GM12878 (cell line): Measurements from ENCODE around the gene KNSTRN. TPM values are rescaled to one million over a fixed set of nuclear protein-coding genes. Genes with fewer than 3 reads are reported as not detected.

ENCODE experiments used
- ATAC-seq: fragments of 200-7000 bp; cut with Tn5 transposase; 3 replicates; pipeline ENCODE4 v1.9.1; 2020; ENCODE audit warnings: mild to moderate bottlenecking, moderate library complexity
- BruUV-seq: library from RNA; stranded (reverse); fragments of 400-500 nt; replicated peaks from 2 replicates; lab custom pipeline; 2021; lab: Mats Ljungman, UMichigan
- CTCF ChIA-PET: fragments of 300-600 bp; sonication (Branson Sonifier 250); formaldehyde crosslinking; extraction: SDS; loops from one replicate; lab custom pipeline; 2021; ENCODE audit warnings: inconsistent platforms; lab: Yijun Ruan, JAX
- POLR2A ChIA-PET: fragments of 350-600 bp; formaldehyde crosslinking; extraction: SDS; loops from one replicate; lab custom pipeline; 2021; ENCODE audit warnings: inconsistent platforms; lab: Charles Lee
- RAD21 ChIA-PET: fragments of 300-600 bp; sonication (Branson Sonifier 250); formaldehyde crosslinking; loops from one replicate; lab custom pipeline; 2023; ENCODE audit warnings: antibody characterized with exemption; ENCODE audit not compliant: unreplicated experiment; lab: Charles Lee
- SMC1A ChIA-PET: fragments of 300-600 bp; sonication (Branson Sonifier 250); formaldehyde crosslinking; loops from one replicate; lab custom pipeline; 2023; ENCODE audit not compliant: unreplicated experiment, uncharacterized antibody; lab: Charles Lee
- DNase-seq: peaks from one replicate; pipeline ENCODE4 v3.0.0-alpha.2; 2011; ENCODE audit warnings: low read depth, low spot score
- FAIRE-seq: peaks from 3 replicates; lab custom pipeline; 2011; peaks lifted over from hg19 to GRCh38; lab: Jason Lieb, UNC
- H2AFZ ChIP-seq: 2 replicates; pipeline ENCODE4 v1.6.0; 2011; ENCODE audit warnings: low read depth, low read length, control low read depth; ENCODE audit not compliant: control insufficient read depth
- H3K27ac ChIP-seq: 2 replicates; pipeline ENCODE4 v1.5.1; 2011; ENCODE audit warnings: control low read depth; ENCODE audit not compliant: control insufficient read depth, insufficient read depth
- H3K27me3 ChIP-seq, 2 experiments: replicated peaks in 1 of 2; 2 replicates each; pipeline versions ENCODE4 v1.6.0 to v1.6.1; 2011; ENCODE audit warnings: low read length in 1 of 2; ENCODE audit not compliant: control insufficient read depth in 2 of 2, insufficient read depth in 2 of 2
- H3K36me3 ChIP-seq, 2 experiments: 2 replicates each; pipeline ENCODE4 v1.5.1; 2011; ENCODE audit warnings: low read length in 1 of 2; ENCODE audit not compliant: control insufficient read depth in 2 of 2, insufficient read depth in 2 of 2
- H3K4me1 ChIP-seq: 2 replicates; pipeline ENCODE4 v1.6.1; 2011; ENCODE audit warnings: mild to moderate bottlenecking, low read length, moderate library complexity, mixed read lengths; ENCODE audit not compliant: control insufficient read depth, insufficient read depth
- H3K4me2 ChIP-seq: 2 replicates; pipeline ENCODE4 v1.6.0; 2011; ENCODE audit warnings: control low read depth; ENCODE audit not compliant: control insufficient read depth, insufficient read depth
- H3K4me3 ChIP-seq: fragments of 200-600 bp; sonication (generic); 2 replicates; pipeline ENCODE4 v1.5.1; 2016
- H3K79me2 ChIP-seq: 2 replicates; pipeline ENCODE4 v1.6.0; 2011; ENCODE audit warnings: low read length; ENCODE audit not compliant: control insufficient read depth, insufficient read depth
- H3K9ac ChIP-seq: 2 replicates; pipeline ENCODE4 v1.8.0; 2011; ENCODE audit warnings: low read length, control low read depth, mixed read lengths; ENCODE audit not compliant: control insufficient read depth, insufficient read depth
- H3K9me3 ChIP-seq: replicated peaks from 3 replicates; pipeline ENCODE4 v1.5.1; 2011; ENCODE audit warnings: mild to moderate bottlenecking, low read length; ENCODE audit not compliant: control insufficient read depth, insufficient read depth
- H4K20me1 ChIP-seq: 2 replicates; pipeline ENCODE4 v1.6.0; 2011; ENCODE audit not compliant: control insufficient read depth, insufficient read depth
- BRCA1 ChIP-seq: IDR thresholded peaks from 2 replicates; pipeline ENCODE4 v1.6.1; 2011; ENCODE audit warnings: low read depth, low read length, improper control_type of control experiment
- CBX5 ChIP-seq: sonication (generic); IDR thresholded peaks from 2 replicates; pipeline ENCODE4 v1.6.1; 2016; ENCODE audit warnings: low read depth, moderate library complexity, mild to moderate bottlenecking, inconsistent platforms
- CHD2 ChIP-seq: IDR thresholded peaks from 2 replicates; pipeline ENCODE4 v1.6.1; 2011; ENCODE audit warnings: low read depth, low read length, improper control_type of control experiment, borderline replicate concordance
- E2F4 ChIP-seq: IDR thresholded peaks from 2 replicates; pipeline ENCODE4 v1.6.1; 2012; ENCODE audit warnings: low read depth, low read length, improper control_type of control experiment
- EED ChIP-seq: sonication (generic); IDR thresholded peaks from 2 replicates; pipeline ENCODE4 v1.6.1; 2016; ENCODE audit warnings: antibody characterized with exemption, low read depth
- EZH2 ChIP-seq: IDR thresholded peaks from 2 replicates; pipeline ENCODE4 v1.6.1; 2012; ENCODE audit warnings: low read depth, mild to moderate bottlenecking, control low read depth, inconsistent platforms, low read length, borderline replicate concordance; ENCODE audit not compliant: control insufficient read depth
- IKZF2 ChIP-seq, 2 experiments: fragments of 450-650 bp; IDR thresholded peaks; 2 replicates each; pipeline ENCODE4 v1.6.1; 2017; ENCODE audit warnings: mild to moderate bottlenecking in 2 of 2, moderate library complexity in 2 of 2
- KDM1A ChIP-seq: fragments of 200-600 bp; sonication (generic); IDR thresholded peaks from 2 replicates; pipeline ENCODE4 v1.6.1; 2016; ENCODE audit warnings: borderline replicate concordance
- MTA3 ChIP-seq: IDR thresholded peaks from 2 replicates; pipeline ENCODE4 v1.6.1; 2012; ENCODE audit warnings: low read length, inconsistent platforms, borderline replicate concordance
- MXI1 ChIP-seq: fragments of 150-350 bp; IDR thresholded peaks from 2 replicates; pipeline ENCODE4 v1.6.1; 2011; ENCODE audit warnings: low read depth, mild to moderate bottlenecking, inconsistent platforms, low read length, improper control_type of control experiment
- NFYA ChIP-seq: IDR thresholded peaks from 2 replicates; pipeline ENCODE4 v1.6.1; 2011; ENCODE audit warnings: low read depth, mild to moderate bottlenecking, low read length, improper control_type of control experiment, borderline replicate concordance
- PAX8 ChIP-seq: fragments of 450-650 bp; IDR thresholded peaks from 2 replicates; pipeline ENCODE4 v1.6.1; 2017; ENCODE audit warnings: mild to moderate bottlenecking, moderate library complexity
- POLR2AphosphoS2 ChIP-seq: IDR thresholded peaks from 2 replicates; pipeline ENCODE4 v1.6.1; 2011; ENCODE audit warnings: low read depth, mild to moderate bottlenecking, low read length, improper control_type of control experiment, moderate library complexity
- POU2F2 ChIP-seq: IDR thresholded peaks from 3 replicates; pipeline ENCODE4 v1.6.1; 2011; ENCODE audit warnings: low read depth, mild to moderate bottlenecking, low read length, borderline replicate concordance
- RAD21 ChIP-seq: IDR thresholded peaks from 2 replicates; pipeline ENCODE4 v1.6.1; 2011; ENCODE audit warnings: mild to moderate bottlenecking, low read depth, low read length, moderate library complexity; ENCODE audit not compliant: insufficient read depth
- RAD51 ChIP-seq: fragments of 450-650 bp; IDR thresholded peaks from 2 replicates; pipeline ENCODE4 v1.6.1; 2016; ENCODE audit warnings: moderate library complexity, mild to moderate bottlenecking, inconsistent platforms
- SIX5 ChIP-seq: IDR thresholded peaks from 2 replicates; pipeline ENCODE4 v1.6.1; 2011; ENCODE audit warnings: mild to moderate bottlenecking, low read depth, low read length, moderate library complexity; ENCODE audit not compliant: severe bottlenecking
- SMC3 ChIP-seq: IDR thresholded peaks from 2 replicates; pipeline ENCODE4 v1.6.1; 2011; ENCODE audit warnings: low read length, improper control_type of control experiment, borderline replicate concordance
- SREBF2 ChIP-seq: IDR thresholded peaks from 2 replicates; pipeline ENCODE4 v1.6.1; 2012; ENCODE audit warnings: mild to moderate bottlenecking, low read length
- STAT3 ChIP-seq: IDR thresholded peaks from 2 replicates; pipeline ENCODE4 v1.6.1; 2011; ENCODE audit warnings: low read depth, low read length, improper control_type of control experiment
- TBL1XR1 ChIP-seq: IDR thresholded peaks from 2 replicates; pipeline ENCODE4 v1.6.1; 2012; ENCODE audit warnings: low read depth, low read length, improper control_type of control experiment
- TCF7 ChIP-seq: IDR thresholded peaks from 2 replicates; pipeline ENCODE4 v1.6.1; 2014; ENCODE audit warnings: antibody characterized with exemption, borderline replicate concordance
- ZSCAN29 ChIP-seq: fragments of 450-650 bp; IDR thresholded peaks from 2 replicates; pipeline ENCODE4 v1.6.1; 2017; ENCODE audit warnings: mild to moderate bottlenecking, moderate library complexity
- WGBS: methylation state at CpG from one replicate; pipeline ENCODE4 v1.1.6; 2016; ENCODE audit warnings: low lambda C conversion rate; ENCODE audit not compliant: insufficient replicate concordance, insufficient coverage; ENCODE audit errors: missing lambda C conversion rate; 5-methylcytosine and 5-hydroxymethylcytosine counted together
- in situ Hi-C: fragments of 300-500 bp; cut with MboI; formaldehyde crosslinking; loops from 9 replicates; pipeline ENCODE4 v1.14.3; 2018; ENCODE audit warnings: mixed read lengths
- intact Hi-C: fragments of 100-400 bp; cut with micrococcal nuclease; formaldehyde crosslinking; loops from one replicate; pipeline ENCODE4 v1.14.2; 2022; ENCODE audit not compliant: unreplicated experiment
- polyA plus RNA-seq, 11 experiments: library from polyadenylated mRNA; depleted of rRNA in 4 of 11; unstranded in 6 of 11; stranded (reverse) in 5 of 11; fragments of >200 nt; fragmentation: Nextera tagmentation in 4 of 11; fragmentation: Illumina TruSeq in 1 of 11; extraction: Ambion mirVana in 4 of 11; extraction: Trizol in 1 of 11; gene quantifications; 1 replicate in 1 of 11; 2 replicates in 10 of 11; pipeline versions ENCODE4 v1.2.1 to v1.2.3, GENCODE V29; 2011 to 2016; ENCODE audit warnings: inconsistent platforms in 2 of 11, missing spikeins in 2 of 11, low read depth in 1 of 11
- total RNA-seq, 4 experiments: library from RNA; depleted of rRNA in 3 of 4; stranded (reverse); fragments of >200 nt in 3 of 4; fragmentation: Illumina TruSeq in 1 of 4; extraction: Trizol in 1 of 4; gene quantifications; 2 replicates each; pipeline versions ENCODE4 v1.2.1 to v1.2.3, GENCODE V29; 2013 to 2021
- TF ChIP-seq, protein P1 (sequence below): IDR thresholded peaks from 2 replicates; pipeline ENCODE4 v1.6.1; 2011; ENCODE audit warnings: borderline replicate concordance, low read depth, mild to moderate bottlenecking, moderate library complexity, mixed read lengths, low read length; ENCODE audit not compliant: insufficient read depth; ENCODE audit errors: extremely low read length

KNSTRN gene
- total and polyA plus RNA-seq, 10 of the 15 experiments (the other 5 are each of a cell fraction or from before 2014, with no cell fraction given) = 30.3 to 72.1 (median 47.1) TPM

DNA sequence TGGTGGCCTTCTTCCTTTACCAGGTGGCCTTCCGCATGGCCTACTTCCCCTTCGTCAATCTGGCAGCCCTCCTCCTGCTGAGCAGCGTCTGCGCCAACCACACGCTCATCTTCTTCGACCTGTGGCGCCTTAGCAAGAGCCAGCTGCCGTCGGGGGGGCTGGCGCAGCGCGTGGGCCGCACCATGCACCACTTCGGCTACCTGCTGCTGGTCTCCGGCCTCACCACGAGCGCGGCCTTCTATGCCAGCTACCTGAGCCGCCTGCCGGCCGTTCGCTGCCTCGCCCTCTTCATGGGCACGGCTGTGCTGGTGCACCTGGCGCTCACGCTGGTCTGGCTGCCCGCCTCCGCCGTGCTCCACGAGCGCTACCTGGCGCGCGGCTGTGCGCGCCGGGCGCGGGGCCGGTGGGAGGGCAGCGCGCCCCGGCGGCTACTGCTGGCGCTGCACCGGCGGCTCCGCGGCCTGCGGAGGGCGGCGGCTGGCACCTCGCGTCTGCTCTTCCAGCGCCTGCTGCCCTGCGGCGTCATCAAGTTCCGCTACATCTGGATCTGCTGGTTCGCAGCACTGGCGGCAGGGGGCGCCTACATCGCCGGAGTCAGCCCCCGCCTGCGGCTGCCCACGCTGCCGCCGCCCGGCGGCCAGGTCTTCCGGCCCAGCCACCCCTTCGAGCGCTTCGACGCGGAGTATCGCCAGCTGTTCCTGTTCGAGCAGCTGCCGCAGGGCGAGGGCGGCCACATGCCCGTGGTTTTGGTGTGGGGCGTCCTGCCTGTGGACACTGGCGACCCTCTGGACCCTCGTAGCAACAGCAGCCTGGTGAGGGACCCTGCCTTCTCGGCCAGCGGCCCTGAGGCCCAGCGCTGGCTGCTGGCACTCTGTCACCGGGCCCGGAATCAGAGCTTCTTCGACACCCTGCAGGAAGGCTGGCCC is 14.6 kb upstream of the KNSTRN start:
- no peaks in the 10 kb centered on the region for H3K9me3 ChIP-seq
- H4K20me1 ChIP-seq = no peaks in the 10 kb centered on the region
- WGBS = 8% methylated on average over 78 of the region's 91 CpGs
- peaks cover 3 to 5% of the 10 kb centered on the region in 2 experiments for H3K27me3 ChIP-seq
- no peak overlapping the region for H3K27ac ChIP-seq
- BruUV-seq = no TSS peak
- ChIA-PET RAD21 (interaction anchor here (1.4 kb wide), 1 partner anchor 10 kb away, joined by 3 read pairs; no protein-coding TSS in a partner anchor), CTCF (interaction anchor here (0.6 to 7.5 kb wide), 11 partner anchors 15 to 55 kb away, joined by 3 to 58 read pairs (median 5); partner anchors contain the start of genes IVD and KNSTRN), SMC1A (interaction anchor here (1.2 to 2.4 kb wide), 3 partner anchors 24 to 54 kb away, joined by 3 to 8 read pairs (median 4); no protein-coding TSS in a partner anchor), POLR2A (no interaction called here)
- peak; percentile 27 for DNase-seq
- H3K36me3 ChIP-seq = no peaks in the 10 kb centered on the region
- H3K9ac ChIP-seq = no peak overlapping the region
- H2AFZ ChIP-seq = peak overlapping the region; percentile 69
- intact Hi-C loops = loop anchor here (1.0 kb wide), 1 partner anchor 54 kb away; no protein-coding TSS in a partner anchor
- FAIRE-seq = peak; percentile 68
- in situ Hi-C loops = no loop called here
- peaks cover 8% of the 10 kb centered on the region for H3K4me1 ChIP-seq
- no peaks in the 10 kb centered on the region for H3K79me2 ChIP-seq
- peak; percentile 93 for ATAC-seq
- peak overlapping the region; percentile 2; the same call in 1 of the 2 replicates for H3K4me3 ChIP-seq
- H3K4me2 ChIP-seq = peak overlapping the region; percentile 86
- peak; percentile 35; the same call in 1 of the 2 replicates for TF ChIP-seq CHD2
- no peak for TF ChIP-seq TBL1XR1
- TF ChIP-seq EED = no peak
- 0 out of 2 replicates have a peak, but pooled peaks have one; percentile 44 for TF ChIP-seq MXI1
- TF ChIP-seq SREBF2 = no peak
- no peak for TF ChIP-seq KDM1A
- TF ChIP-seq BRCA1 = no peak
- TF ChIP-seq E2F4 = no peak
- TF ChIP-seq, protein P1, sequence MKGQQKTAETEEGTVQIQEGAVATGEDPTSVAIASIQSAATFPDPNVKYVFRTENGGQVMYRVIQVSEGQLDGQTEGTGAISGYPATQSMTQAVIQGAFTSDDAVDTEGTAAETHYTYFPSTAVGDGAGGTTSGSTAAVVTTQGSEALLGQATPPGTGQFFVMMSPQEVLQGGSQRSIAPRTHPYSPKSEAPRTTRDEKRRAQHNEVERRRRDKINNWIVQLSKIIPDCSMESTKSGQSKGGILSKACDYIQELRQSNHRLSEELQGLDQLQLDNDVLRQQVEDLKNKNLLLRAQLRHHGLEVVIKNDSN = no peak
- TF ChIP-seq POU2F2 = no peak
- no peak for TF ChIP-seq POLR2AphosphoS2
- TF ChIP-seq SMC3 = peak; percentile 83
- TF ChIP-seq CBX5 = no peak
- TF ChIP-seq RAD21 = peak; percentile 54
- TF ChIP-seq NFYA = no peak
- no peak for TF ChIP-seq RAD51
- no peak for TF ChIP-seq TCF7
- no peak for TF ChIP-seq EZH2
- no peak for TF ChIP-seq ZSCAN29
- TF ChIP-seq SIX5 = no peak
- TF ChIP-seq MTA3 = no peak
- no peak for TF ChIP-seq PAX8
- no peak for TF ChIP-seq STAT3
- TF ChIP-seq IKZF2 (IDR thresholded peaks at IDR 0.05) = no peak
